ENCODE results near the gene CNTN1.
A peak's percentile ranks its signal among the peaks of the same experiment; 100 is the strongest.

The CNTN1 gene

GRCh38 chr12:40976546-40976945, 284.3 kb downstream of the CNTN1 start:
- DNase-seq (ENCODE audit: low read depth in 1 of 2, low spot score in 1 of 2) = no peak
- TF ChIP-seq JUND (IDR thresholded peaks at IDR 0.05; ENCODE audit: low read depth) = no peak
- in situ Hi-C loops (cut with HindIII; ENCODE audit: low pct_unique_long_range_greater_than_20kb, low sequenced_read_pairs) = no loop called here

- DNase-seq (ENCODE audit: low read depth in 1 of 2, low spot score in 1 of 2) = no peak
- in situ Hi-C loops (cut with HindIII; ENCODE audit: low pct_unique_long_range_greater_than_20kb, low sequenced_read_pairs) = no loop called here
- no peak for TF ChIP-seq JUND (IDR thresholded peaks at IDR 0.05; ENCODE audit: low read depth)
Measured at GRCh38 chr12:40980427-40980961, 288.3 kb downstream of the CNTN1 start.

- no peak for TF ChIP-seq JUND (IDR thresholded peaks at IDR 0.05; ENCODE audit: low read depth)
- in situ Hi-C loops (cut with HindIII; ENCODE audit: low pct_unique_long_range_greater_than_20kb, low sequenced_read_pairs) = no loop called here
- DNase-seq (ENCODE audit: low read depth in 1 of 2, low spot score in 1 of 2) = no peak
Measured at GRCh38 chr12:40986001-40986400, 293.8 kb downstream of the CNTN1 start.

GRCh38 chr12:40988355-40988754, 296.1 kb downstream of the CNTN1 start:
- in situ Hi-C loops (cut with HindIII; ENCODE audit: low pct_unique_long_range_greater_than_20kb, low sequenced_read_pairs) = no loop called here
- no peak for DNase-seq (ENCODE audit: low read depth in 1 of 2, low spot score in 1 of 2)
- TF ChIP-seq JUND (IDR thresholded peaks at IDR 0.05; ENCODE audit: low read depth) = no peak

- TF ChIP-seq JUND (IDR thresholded peaks at IDR 0.05; ENCODE audit: low read depth) = no peak
- peak in 1 of 2 experiments; percentile 9 for DNase-seq (ENCODE audit: low read depth in 1 of 2, low spot score in 1 of 2)
- in situ Hi-C loops (cut with HindIII; ENCODE audit: low pct_unique_long_range_greater_than_20kb, low sequenced_read_pairs) = no loop called here
Measured at GRCh38 chr12:40988824-40989223, 296.6 kb downstream of the CNTN1 start.

GRCh38 chr12:40989785-40990184, 297.5 kb downstream of the CNTN1 start:
- no peak for TF ChIP-seq JUND (IDR thresholded peaks at IDR 0.05; ENCODE audit: low read depth)
- DNase-seq (ENCODE audit: low read depth in 1 of 2, low spot score in 1 of 2) = no peak
- in situ Hi-C loops (cut with HindIII; ENCODE audit: low pct_unique_long_range_greater_than_20kb, low sequenced_read_pairs) = no loop called here

- in situ Hi-C loops (cut with HindIII; ENCODE audit: low pct_unique_long_range_greater_than_20kb, low sequenced_read_pairs) = no loop called here
- no peak for DNase-seq (ENCODE audit: low read depth in 1 of 2, low spot score in 1 of 2)
- no peak for TF ChIP-seq JUND (IDR thresholded peaks at IDR 0.05; ENCODE audit: low read depth)
Measured at GRCh38 chr12:40992158-40992557, 299.9 kb downstream of the CNTN1 start.

- in situ Hi-C loops (cut with HindIII; ENCODE audit: low pct_unique_long_range_greater_than_20kb, low sequenced_read_pairs) = no loop called here
- no peak for DNase-seq (ENCODE audit: low read depth in 1 of 2, low spot score in 1 of 2)
- TF ChIP-seq JUND (IDR thresholded peaks at IDR 0.05; ENCODE audit: low read depth) = no peak
Measured at GRCh38 chr12:40992674-40993073, 300.4 kb downstream of the CNTN1 start.

- in situ Hi-C loops (cut with HindIII; ENCODE audit: low pct_unique_long_range_greater_than_20kb, low sequenced_read_pairs) = no loop called here
- DNase-seq (ENCODE audit: low read depth in 1 of 2, low spot score in 1 of 2) = no peak
- no peak for TF ChIP-seq JUND (IDR thresholded peaks at IDR 0.05; ENCODE audit: low read depth)
Measured at GRCh38 chr12:40993158-40993557, 300.9 kb downstream of the CNTN1 start.

GRCh38 chr12:40996091-40996490, 303.9 kb downstream of the CNTN1 start:
- no peak for DNase-seq (ENCODE audit: low read depth in 1 of 2, low spot score in 1 of 2)
- no peak for TF ChIP-seq JUND (IDR thresholded peaks at IDR 0.05; ENCODE audit: low read depth)
- in situ Hi-C loops (cut with HindIII; ENCODE audit: low pct_unique_long_range_greater_than_20kb, low sequenced_read_pairs) = no loop called here

- in situ Hi-C loops (cut with HindIII; ENCODE audit: low pct_unique_long_range_greater_than_20kb, low sequenced_read_pairs) = no loop called here
- no peak for DNase-seq (ENCODE audit: low read depth in 1 of 2, low spot score in 1 of 2)
- no peak for TF ChIP-seq JUND (IDR thresholded peaks at IDR 0.05; ENCODE audit: low read depth)
Measured at GRCh38 chr12:40999210-40999609, 307.0 kb downstream of the CNTN1 start.

GRCh38 chr12:41008472-41008871, 316.2 kb downstream of the CNTN1 start:
- TF ChIP-seq JUND (IDR thresholded peaks at IDR 0.05; ENCODE audit: low read depth) = no peak

GRCh38 chr12:41011939-41012338, 319.7 kb downstream of the CNTN1 start:
- no peak for TF ChIP-seq JUND (IDR thresholded peaks at IDR 0.05; ENCODE audit: low read depth)
- in situ Hi-C loops (cut with HindIII; ENCODE audit: low pct_unique_long_range_greater_than_20kb, low sequenced_read_pairs) = no loop called here
- DNase-seq (ENCODE audit: low read depth in 1 of 2, low spot score in 1 of 2) = peak in 1 of 2 experiments; percentile 22

More at GRCh38 chr12:41008472-41008871, 316.2 kb downstream of the CNTN1 start:
- in situ Hi-C loops (cut with HindIII; ENCODE audit: low pct_unique_long_range_greater_than_20kb, low sequenced_read_pairs) = no loop called here
- peak in 1 of 2 experiments; percentile 10 for DNase-seq (ENCODE audit: low read depth in 1 of 2, low spot score in 1 of 2)

All from T47D (cell line).